Erythroblast (primary cell): ENCODE results near the gene TIGD6.

Source experiments
- DNase-seq, 2 experiments: peaks; one replicate each; lab custom pipeline; 2025; lab: John Stamatoyannopoulos, UW
- GATA1 ChIP-seq: IDR thresholded peaks from 2 replicates; pipeline ENCODE4 v1.6.1; 2011; ENCODE audit warnings: low read depth, mild to moderate bottlenecking, control low read depth, low read length, moderate library complexity
- POLR2A ChIP-seq: IDR thresholded peaks from 2 replicates; pipeline ENCODE4 v1.6.1; 2011; ENCODE audit warnings: mild to moderate bottlenecking, low read length

TIGD6 gene

GRCh38 chr5:150000256-150000989 lies at the start of gene TIGD6, which contains the start of gene HMGXB3:
Gene TIGD6 (minus strand): TSS chr5:150000654. CDS start chr5:149996348, 4,306 bp downstream.
Gene HMGXB3 (plus strand): TSS chr5:150000739. CDS start chr5:150004853, 4,114 bp downstream.
- DNase-seq = peak; percentile 92 to 93
- TF ChIP-seq POLR2A (peak; percentile 95), GATA1 (no peak)

- TF ChIP-seq GATA1 = no peak
- TF ChIP-seq POLR2A = no peak
Observed at GRCh38 chr5:150046031-150046430, 45.6 kb upstream of the TIGD6 start.

GRCh38 chr5:150045549-150045948 lies 45.1 kb upstream of the TIGD6 start:
- TF ChIP-seq POLR2A (no peak), GATA1 (no peak)
- DNase-seq = peak; percentile 48 to 64

More at GRCh38 chr5:150046031-150046430, 45.6 kb upstream of the TIGD6 start:
- peak in 1 of 2 experiments; percentile 22 for DNase-seq

- DNase-seq = no peak
- TF ChIP-seq GATA1 (no peak), POLR2A (no peak)
Observed at GRCh38 chr5:150044712-150045111, 44.3 kb upstream of the TIGD6 start.

GRCh38 chr5:150044329-150044681 lies 43.9 kb upstream of the TIGD6 start:
- no peak for TF ChIP-seq GATA1
- TF ChIP-seq POLR2A = no peak
- peak; percentile 28 to 62 for DNase-seq

GRCh38 chr5:150043657-150044328 lies 43.3 kb upstream of the TIGD6 start:
- TF ChIP-seq POLR2A (no peak), GATA1 (no peak)
- no peak for DNase-seq

GRCh38 chr5:150042459-150042858 lies 42.0 kb upstream of the TIGD6 start:
- no peak for TF ChIP-seq POLR2A
- no peak for TF ChIP-seq GATA1
- DNase-seq = no peak

- no peak for DNase-seq
- TF ChIP-seq POLR2A (no peak), GATA1 (no peak)
Observed at GRCh38 chr5:150038547-150038946, 38.1 kb upstream of the TIGD6 start.

- TF ChIP-seq GATA1 (no peak), POLR2A (no peak)
- DNase-seq = no peak
Observed at GRCh38 chr5:150036513-150036912, 36.1 kb upstream of the TIGD6 start.

GRCh38 chr5:150035139-150035895 lies 34.9 kb upstream of the TIGD6 start:
- TF ChIP-seq GATA1 = no peak
- no peak for TF ChIP-seq POLR2A
- no peak for DNase-seq

- no peak for TF ChIP-seq POLR2A
- TF ChIP-seq GATA1 = no peak
- no peak for DNase-seq
Observed at GRCh38 chr5:150034662-150035061, 34.2 kb upstream of the TIGD6 start.

GRCh38 chr5:150033334-150033733 lies 32.9 kb upstream of the TIGD6 start:
- TF ChIP-seq GATA1 (no peak), POLR2A (no peak)
- no peak for DNase-seq

- peak in 1 of 2 experiments; percentile 57 for DNase-seq
Observed at GRCh38 chr5:150028047-150028446, 27.6 kb upstream of the TIGD6 start.

- peak; percentile 84 to 94 for DNase-seq
- TF ChIP-seq GATA1 (no peak), POLR2A (no peak)
Observed at GRCh38 chr5:150026682-150027172, 26.3 kb upstream of the TIGD6 start.

GRCh38 chr5:150024346-150024984 lies 24.0 kb upstream of the TIGD6 start:
- peak; percentile 30 to 44 for DNase-seq
- no peak for TF ChIP-seq POLR2A
- no peak for TF ChIP-seq GATA1
